Stimulated activated CD8-positive, alpha-beta memory T cell treated with anti-CD3 and anti-CD28 coated beads, Interleukin-2, amount 100 ng/mL, for 48 hours (primary cell): ENCODE data around the gene ARHGEF25.
"Not testable (repeated sequence)": the region's sequence is repeated elsewhere in the genome, so short reads cannot be mapped to it uniquely, and the experiment has no call there.

ENCODE experiments used
- DNase-seq, 2 donors: peaks; one replicate each; pipeline ENCODE4 v3.0.0-alpha.2; 2020; ENCODE audit warnings: low read depth in 2 of 2

Gene ARHGEF25

GRCh38 chr12:57585156-57585555, 26.1 kb upstream of the ARHGEF25 start:
- DNase-seq, result no peak

- DNase-seq, result no peak
Measured at GRCh38 chr12:57586128-57586527, 25.1 kb upstream of the ARHGEF25 start.

- no peak for DNase-seq
Measured at GRCh38 chr12:57586832-57587429, 24.3 kb upstream of the ARHGEF25 start.

- not testable (repeated sequence) for DNase-seq
Measured at GRCh38 chr12:57588951-57589610, 22.2 kb upstream of the ARHGEF25 start.

GRCh38 chr12:57590479-57590863, 20.8 kb upstream of the ARHGEF25 start:
- no peak for DNase-seq

- DNase-seq, result peak; percentile 71 to 76
Measured at GRCh38 chr12:57590864-57591781, 20.1 kb upstream of the ARHGEF25 start, which contains the start of gene PIP4K2C. Gene PIP4K2C, plus strand, starts transcription at chr12:57591192. Its CDS starts 98 bp downstream, at chr12:57591290.

GRCh38 chr12:57591782-57592325, 19.4 kb upstream of the ARHGEF25 start:
- no peak for DNase-seq

GRCh38 chr12:57592551-57593165, 18.6 kb upstream of the ARHGEF25 start:
- DNase-seq, result no peak

- DNase-seq, result no peak
Measured at GRCh38 chr12:57593187-57593586, 18.0 kb upstream of the ARHGEF25 start.

- no peak for DNase-seq
Measured at GRCh38 chr12:57600395-57600794, 10.8 kb upstream of the ARHGEF25 start.

- no peak for DNase-seq
Measured at GRCh38 chr12:57602544-57602943, 8.7 kb upstream of the ARHGEF25 start.

GRCh38 chr12:57603324-57603723, 7.9 kb upstream of the ARHGEF25 start:
- no peak for DNase-seq

GRCh38 chr12:57603815-57604453, 7.3 kb upstream of the ARHGEF25 start:
- DNase-seq, result no peak

- no peak for DNase-seq
Measured at GRCh38 chr12:57604454-57604991, 6.7 kb upstream of the ARHGEF25 start, which contains the start of gene DTX3. Gene DTX3, plus strand, starts transcription at chr12:57604824. Its CDS starts 1,694 bp downstream, at chr12:57606518.

GRCh38 chr12:57604992-57605810, 6.0 kb upstream of the ARHGEF25 start:
- DNase-seq, result no peak

GRCh38 chr12:57605811-57606311, 5.4 kb upstream of the ARHGEF25 start:
- no peak for DNase-seq

- no peak for DNase-seq
Measured at GRCh38 chr12:57606399-57606798, 4.8 kb upstream of the ARHGEF25 start.

- no peak for DNase-seq
Measured at GRCh38 chr12:57606821-57607220, 4.4 kb upstream of the ARHGEF25 start.

- DNase-seq, result no peak
Measured at GRCh38 chr12:57607958-57608663, 3.1 kb upstream of the ARHGEF25 start.
